ENCODE measurements around the gene C16orf89. TPM values are rescaled to one million over a fixed set of nuclear protein-coding genes. Genes with fewer than 3 reads are reported as not detected.

Gene C16orf89
- total RNA-seq, 3 donors from 2014 or later (not counting 1 experiment from before 2014, with no cell fraction given), result not detected

DNA sequence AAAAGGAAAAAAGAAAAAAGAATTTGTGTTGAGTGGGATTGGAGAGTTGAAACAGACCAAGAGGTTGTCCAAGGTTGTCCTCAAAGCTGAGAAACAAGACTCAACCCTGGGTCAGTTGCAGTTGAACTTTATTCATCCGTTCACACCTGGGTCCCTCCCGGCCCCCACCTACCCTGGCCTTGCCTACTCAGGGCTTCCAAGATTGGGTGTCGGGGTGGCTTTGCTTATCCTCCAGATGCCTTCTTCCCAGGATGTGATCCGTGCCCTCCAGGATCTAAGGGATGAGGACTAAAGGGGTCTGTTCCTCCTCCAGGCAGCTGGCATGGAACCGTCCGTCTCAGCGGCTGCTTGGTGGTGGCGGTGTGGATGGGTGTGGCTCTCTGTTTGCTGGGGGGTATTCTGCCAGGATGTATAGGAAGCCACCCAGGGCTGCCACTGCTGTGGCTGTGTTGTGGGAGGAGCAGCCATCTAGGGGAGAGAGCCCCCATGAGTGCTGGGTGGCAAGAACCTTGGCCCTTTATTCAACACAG is 21.7 kb downstream of the C16orf89 start:
- Histone ChIP-seq H3K4me3 (ENCODE audit: low read length) (no peak overlapping the region), H3K9me3 (ENCODE audit: control insufficient read depth, insufficient read depth, low read length) (no peaks in the 10 kb centered on the region), H3K27ac (ENCODE audit: low read length) (no peak overlapping the region), H3K36me3 (ENCODE audit: control insufficient read depth, insufficient read depth, low read length) (no peaks in the 10 kb centered on the region), H3K4me1 (ENCODE audit: control insufficient read depth, insufficient read depth, low read length) (no peaks in the 10 kb centered on the region), H3K27me3 (ENCODE audit: control insufficient read depth, insufficient read depth, low read length) (no peaks in the 10 kb centered on the region)
- Mint-ChIP-seq H3K9me3 (no peaks in the 10 kb centered on the region), H3K4me3 (no peak overlapping the region), H3K27me3 (ENCODE audit: low read depth in 2 of 2) (peaks cover 9% of the 10 kb centered on the region in 2 donors), H3K36me3 (no peaks in the 10 kb centered on the region), H3K4me1 (no peaks in the 10 kb centered on the region), H3K27ac (no peak overlapping the region)
- no peak for ATAC-seq
- TF ChIP-seq, protein P1, sequence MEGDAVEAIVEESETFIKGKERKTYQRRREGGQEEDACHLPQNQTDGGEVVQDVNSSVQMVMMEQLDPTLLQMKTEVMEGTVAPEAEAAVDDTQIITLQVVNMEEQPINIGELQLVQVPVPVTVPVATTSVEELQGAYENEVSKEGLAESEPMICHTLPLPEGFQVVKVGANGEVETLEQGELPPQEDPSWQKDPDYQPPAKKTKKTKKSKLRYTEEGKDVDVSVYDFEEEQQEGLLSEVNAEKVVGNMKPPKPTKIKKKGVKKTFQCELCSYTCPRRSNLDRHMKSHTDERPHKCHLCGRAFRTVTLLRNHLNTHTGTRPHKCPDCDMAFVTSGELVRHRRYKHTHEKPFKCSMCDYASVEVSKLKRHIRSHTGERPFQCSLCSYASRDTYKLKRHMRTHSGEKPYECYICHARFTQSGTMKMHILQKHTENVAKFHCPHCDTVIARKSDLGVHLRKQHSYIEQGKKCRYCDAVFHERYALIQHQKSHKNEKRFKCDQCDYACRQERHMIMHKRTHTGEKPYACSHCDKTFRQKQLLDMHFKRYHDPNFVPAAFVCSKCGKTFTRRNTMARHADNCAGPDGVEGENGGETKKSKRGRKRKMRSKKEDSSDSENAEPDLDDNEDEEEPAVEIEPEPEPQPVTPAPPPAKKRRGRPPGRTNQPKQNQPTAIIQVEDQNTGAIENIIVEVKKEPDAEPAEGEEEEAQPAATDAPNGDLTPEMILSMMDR (IDR thresholded peaks at IDR 0.05), result no peak
- intact Hi-C loops (cut with micrococcal nuclease), result no loop called here
- DNase-seq, result no peak
- WGBS (ENCODE audit: insufficient coverage), result 89% methylated on average over 8 of the region's 8 CpGs

DNA sequence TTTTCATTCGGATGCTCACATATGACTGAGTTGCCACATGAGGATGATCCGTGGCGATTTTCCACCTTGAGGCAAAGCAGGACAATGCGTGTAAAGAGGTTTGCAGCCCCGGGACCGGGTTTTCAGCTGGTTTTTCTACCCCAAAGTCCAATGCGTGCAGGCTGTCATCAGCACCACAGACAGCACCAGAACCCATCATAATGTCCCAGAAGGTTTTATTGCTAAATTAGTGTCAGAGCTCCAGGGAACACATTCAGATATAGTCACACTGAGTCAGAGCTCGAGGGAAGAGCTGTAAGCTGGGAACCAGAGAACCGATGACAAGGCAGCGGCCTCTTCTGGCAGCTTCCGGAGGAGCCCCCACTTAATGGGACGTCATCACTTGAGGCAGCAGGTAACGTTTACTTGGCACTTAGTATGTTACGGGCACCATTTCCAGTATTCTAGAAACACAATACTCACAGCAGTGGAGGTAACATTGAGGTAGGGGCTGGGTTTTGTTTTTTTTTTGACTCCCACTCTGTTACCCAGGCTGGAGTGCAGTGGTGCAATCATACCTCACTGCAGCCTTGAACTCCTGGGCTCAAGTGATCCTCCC is 23.1 kb downstream of the C16orf89 start:
- DNase-seq (no peak), ATAC-seq (no peak)
- Histone ChIP-seq H3K27ac (ENCODE audit: low read length) (no peak overlapping the region), H3K4me1 (ENCODE audit: control insufficient read depth, insufficient read depth, low read length) (no peaks in the 10 kb centered on the region), H3K27me3 (ENCODE audit: control insufficient read depth, insufficient read depth, low read length) (no peaks in the 10 kb centered on the region), H3K9me3 (ENCODE audit: control insufficient read depth, insufficient read depth, low read length) (no peaks in the 10 kb centered on the region), H3K4me3 (ENCODE audit: low read length) (no peak overlapping the region), H3K36me3 (ENCODE audit: control insufficient read depth, insufficient read depth, low read length) (no peaks in the 10 kb centered on the region)
- 85% methylated on average over 13 of the region's 14 CpGs for WGBS (ENCODE audit: insufficient coverage)
- intact Hi-C loops (cut with micrococcal nuclease), result no loop called here
- Mint-ChIP-seq H3K4me3 (no peak overlapping the region), H3K27me3 (ENCODE audit: low read depth in 2 of 2) (peaks cover 6 to 9% of the 10 kb centered on the region in 2 donors), H3K9me3 (no peaks in the 10 kb centered on the region), H3K4me1 (no peaks in the 10 kb centered on the region), H3K27ac (no peak overlapping the region), H3K36me3 (no peaks in the 10 kb centered on the region)
- TF ChIP-seq, protein P1 (IDR thresholded peaks at IDR 0.05), result no peak

DNA sequence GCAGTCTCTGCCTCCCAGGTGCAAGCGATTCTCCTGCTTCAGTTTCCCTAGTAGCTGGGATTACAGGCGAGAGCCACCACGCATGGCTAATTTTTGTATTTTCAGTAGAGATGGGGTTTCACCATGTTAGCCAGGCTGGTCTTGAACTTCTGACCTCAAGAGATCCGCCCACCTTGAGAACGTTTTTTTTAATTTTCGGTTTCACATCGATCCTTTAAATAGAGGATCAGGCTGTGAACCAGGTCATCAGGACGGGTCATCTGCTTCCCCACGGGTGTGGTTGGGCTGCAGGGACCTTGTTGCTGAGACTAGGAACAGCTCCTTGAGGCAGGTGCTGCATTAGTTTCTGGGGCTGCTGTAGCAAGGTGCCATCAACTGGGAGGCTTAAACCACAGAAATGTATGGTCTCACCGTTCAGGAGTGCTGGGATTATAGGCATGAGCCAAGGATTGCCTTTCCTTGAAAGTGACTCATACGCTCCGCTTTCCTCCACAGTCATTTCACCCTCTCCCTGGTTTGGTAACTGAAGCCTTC is 24.1 kb downstream of the C16orf89 start:
- H3K36me3 Mint-ChIP-seq, result no peaks in the 10 kb centered on the region
- H3K4me1 Mint-ChIP-seq, result no peaks in the 10 kb centered on the region
- no peak overlapping the region for H3K4me3 Mint-ChIP-seq
- H3K27ac Mint-ChIP-seq, result no peak overlapping the region
- Histone ChIP-seq H3K9me3 (ENCODE audit: control insufficient read depth, insufficient read depth, low read length) (no peaks in the 10 kb centered on the region), H3K27me3 (ENCODE audit: control insufficient read depth, insufficient read depth, low read length) (no peaks in the 10 kb centered on the region), H3K36me3 (ENCODE audit: control insufficient read depth, insufficient read depth, low read length) (no peaks in the 10 kb centered on the region), H3K4me3 (ENCODE audit: low read length) (no peak overlapping the region), H3K27ac (ENCODE audit: low read length) (no peak overlapping the region), H3K4me1 (ENCODE audit: control insufficient read depth, insufficient read depth, low read length) (no peaks in the 10 kb centered on the region)
- no peak for DNase-seq
- ATAC-seq, result no peak
- peaks cover 1 to 2% of the 10 kb centered on the region in 2 donors for H3K27me3 Mint-ChIP-seq (ENCODE audit: low read depth in 2 of 2)
- TF ChIP-seq, protein P1 (IDR thresholded peaks at IDR 0.05), result no peak
- intact Hi-C loops (cut with micrococcal nuclease), result no loop called here
- no peaks in the 10 kb centered on the region for H3K9me3 Mint-ChIP-seq
- 82% methylated on average over 12 of the region's 12 CpGs for WGBS (ENCODE audit: insufficient coverage)

Data from natural killer cell (primary cell).